Measurements from ENCODE around the gene AKR1D1.

DNA sequence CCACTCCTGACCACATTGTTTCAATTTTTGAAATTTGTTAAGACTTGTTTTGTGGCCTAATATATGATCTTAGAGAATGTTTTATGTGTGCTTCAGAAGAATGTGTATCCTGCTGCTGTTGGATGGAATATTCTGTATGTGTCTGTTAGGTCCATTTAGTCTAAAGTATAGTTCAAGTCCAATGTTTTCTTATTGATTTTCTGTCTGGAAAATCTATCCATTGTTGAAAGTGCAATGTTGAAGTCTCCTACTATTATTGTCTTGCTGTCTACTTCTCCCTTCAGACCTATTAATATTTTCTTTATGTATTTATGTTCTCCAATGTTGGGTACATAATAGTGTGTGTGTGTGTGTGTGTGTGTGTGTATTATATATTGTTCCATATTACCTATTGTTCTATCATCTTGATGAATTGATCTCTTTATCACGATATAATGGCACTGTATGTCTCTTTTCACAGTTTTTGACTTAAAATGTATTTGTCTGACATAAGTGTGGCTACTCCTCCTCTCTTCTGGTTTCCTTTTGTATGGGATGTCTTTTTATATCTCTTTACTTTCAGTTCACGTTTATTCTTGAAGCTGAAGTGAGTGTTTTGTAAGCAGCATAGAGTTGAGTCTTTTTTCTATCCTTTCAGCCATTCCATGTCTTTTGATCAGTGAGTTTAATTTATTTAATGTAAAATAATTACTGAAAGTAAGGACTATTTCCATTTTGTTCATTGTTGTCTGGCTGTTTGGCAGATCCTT lies 61.3 kb downstream of the AKR1D1 start:
- TF ChIP-seq CTCF (conservative IDR thresholded peaks at IDR 0.05 in 1 of 2, IDR thresholded peaks at IDR 0.05 in 1 of 2; ENCODE audit: extremely low read depth in 1 of 2, insufficient read depth in 1 of 2, low read depth in 1 of 2, low read length in 2 of 2), result no peak
- no peak for TF ChIP-seq EZH2 (IDR thresholded peaks at IDR 0.05; ENCODE audit: borderline replicate concordance, low read length)

Data from mammary epithelial cell (primary cell).